HepG2 (cell line): ENCODE data around the gene PRKCZ. TPM values are rescaled to one million over a fixed set of nuclear protein-coding genes. Genes with fewer than 3 reads are reported as not detected.
A peak's percentile ranks its signal among the peaks of the same experiment; 100 is the strongest.

ENCODE experiments used
- CEBPG ChIP-seq: IDR thresholded peaks from 2 replicates; pipeline ENCODE4 v1.6.1; 2016
- FLYWCH1 ChIP-seq: sonication (generic); formaldehyde crosslinking; IDR thresholded peaks from 2 replicates; pipeline ENCODE4 v1.8.1; 2023; ENCODE audit warnings: mild to moderate bottlenecking, missing genetic modification reagents
- KDM5B ChIP-seq: sonication (generic); formaldehyde crosslinking; IDR thresholded peaks from 2 replicates; pipeline ENCODE4 v1.4.0; 2020; ENCODE audit warnings: missing genetic modification reagents, mild to moderate bottlenecking, borderline replicate concordance
- MEF2D ChIP-seq: sonication (generic); formaldehyde crosslinking; IDR thresholded peaks from 2 replicates; pipeline ENCODE4 v1.5.1; 2020; ENCODE audit warnings: mild to moderate bottlenecking, missing genetic modification reagents
- MTA3 ChIP-seq: sonication (generic); formaldehyde crosslinking; IDR thresholded peaks from 2 replicates; pipeline ENCODE4 v1.4.0; 2020; ENCODE audit warnings: missing genetic modification reagents
- SNAI1 ChIP-seq: sonication (generic); formaldehyde crosslinking; IDR thresholded peaks from 2 replicates; pipeline ENCODE4 v1.5.0; 2020; ENCODE audit warnings: mild to moderate bottlenecking, missing genetic modification reagents, borderline replicate concordance
- SP4 ChIP-seq: sonication (generic); formaldehyde crosslinking; IDR thresholded peaks from 2 replicates; pipeline ENCODE4 v1.8.1; 2023; ENCODE audit warnings: mild to moderate bottlenecking, missing genetic modification reagents
- TBL1XR1 ChIP-seq: fragments of 150-350 bp; IDR thresholded peaks from 2 replicates; pipeline ENCODE4 v1.6.1; 2014; ENCODE audit warnings: borderline replicate concordance, low read length; ENCODE audit not compliant: partially characterized antibody
- TOE1 ChIP-seq: sonication (generic); formaldehyde crosslinking; IDR thresholded peaks from 2 replicates; pipeline ENCODE4 v1.4.0; 2020; ENCODE audit warnings: mild to moderate bottlenecking, missing genetic modification reagents
- ZNF136 ChIP-seq: sonication (generic); formaldehyde crosslinking; IDR thresholded peaks from 2 replicates; pipeline ENCODE4 v1.8.1; 2022; ENCODE audit warnings: low read depth, mild to moderate bottlenecking, moderate library complexity, missing genetic modification reagents
- ZNF138 ChIP-seq: sonication (generic); formaldehyde crosslinking; IDR thresholded peaks from 2 replicates; pipeline ENCODE4 v1.5.0; 2020; ENCODE audit warnings: mild to moderate bottlenecking, low read depth, missing genetic modification reagents
- ZNF350 ChIP-seq: sonication (generic); formaldehyde crosslinking; IDR thresholded peaks from 2 replicates; pipeline ENCODE4 v1.4.0; 2020; ENCODE audit warnings: mild to moderate bottlenecking, low read depth, missing genetic modification reagents, borderline replicate concordance
- ZNF75D ChIP-seq: sonication (generic); formaldehyde crosslinking; IDR thresholded peaks from 2 replicates; pipeline ENCODE4 v1.8.1; 2023; ENCODE audit warnings: missing genetic modification reagents, mild to moderate bottlenecking, borderline replicate concordance
- ZNF841 ChIP-seq: sonication (generic); formaldehyde crosslinking; IDR thresholded peaks from 2 replicates; pipeline ENCODE4 v1.8.1; 2023; ENCODE audit warnings: missing genetic modification reagents, borderline replicate concordance
- polyA plus RNA-seq, 8 experiments: library from polyadenylated mRNA; depleted of rRNA in 3 of 8; stranded (reverse) in 7 of 8; unstranded in 1 of 8; fragments of >200 nt; fragmentation: Illumina TruSeq in 4 of 8; extraction: Trizol in 4 of 8; gene quantifications; 2 replicates each; pipeline versions ENCODE4 v1.2.1 to v1.2.3, GENCODE V29; 2011 to 2016; ENCODE audit warnings: low read depth in 4 of 8, missing spikeins in 1 of 8, mixed read lengths in 1 of 8; ENCODE audit not compliant: insufficient read depth in 1 of 8
- total RNA-seq, 5 experiments: library from RNA; depleted of rRNA; stranded (reverse); fragments of >200 nt; fragmentation: Illumina TruSeq; extraction: Trizol; gene quantifications; 2 replicates each; pipeline ENCODE4 v1.2.3, GENCODE V29; 2016; ENCODE audit warnings: low read depth in 1 of 5
- TF ChIP-seq, protein P1 (sequence below): sonication (generic); formaldehyde crosslinking; IDR thresholded peaks from 2 replicates; pipeline ENCODE4 v1.5.0; 2020; ENCODE audit warnings: missing genetic modification reagents
- TF ChIP-seq, protein P2 (sequence below): sonication (generic); formaldehyde crosslinking; IDR thresholded peaks from 2 replicates; pipeline ENCODE4 v1.4.0; 2020; ENCODE audit warnings: low read depth, missing genetic modification reagents
- TF ChIP-seq, protein P3 (sequence below): sonication (generic); formaldehyde crosslinking; IDR thresholded peaks from 2 replicates; pipeline ENCODE4 v1.5.1; 2020; ENCODE audit warnings: mild to moderate bottlenecking, missing genetic modification reagents, moderate library complexity
- TF ChIP-seq, protein P4 (sequence below): sonication (generic); formaldehyde crosslinking; IDR thresholded peaks from 2 replicates; pipeline ENCODE4 v1.4.0; 2020; ENCODE audit warnings: low read depth, mild to moderate bottlenecking, missing genetic modification reagents

The PRKCZ gene
- total and polyA plus RNA-seq, 2 of the 13 experiments (the other 11 are each of a cell fraction or from before 2014, with no cell fraction given) = 34.7 to 85.2 TPM

DNA sequence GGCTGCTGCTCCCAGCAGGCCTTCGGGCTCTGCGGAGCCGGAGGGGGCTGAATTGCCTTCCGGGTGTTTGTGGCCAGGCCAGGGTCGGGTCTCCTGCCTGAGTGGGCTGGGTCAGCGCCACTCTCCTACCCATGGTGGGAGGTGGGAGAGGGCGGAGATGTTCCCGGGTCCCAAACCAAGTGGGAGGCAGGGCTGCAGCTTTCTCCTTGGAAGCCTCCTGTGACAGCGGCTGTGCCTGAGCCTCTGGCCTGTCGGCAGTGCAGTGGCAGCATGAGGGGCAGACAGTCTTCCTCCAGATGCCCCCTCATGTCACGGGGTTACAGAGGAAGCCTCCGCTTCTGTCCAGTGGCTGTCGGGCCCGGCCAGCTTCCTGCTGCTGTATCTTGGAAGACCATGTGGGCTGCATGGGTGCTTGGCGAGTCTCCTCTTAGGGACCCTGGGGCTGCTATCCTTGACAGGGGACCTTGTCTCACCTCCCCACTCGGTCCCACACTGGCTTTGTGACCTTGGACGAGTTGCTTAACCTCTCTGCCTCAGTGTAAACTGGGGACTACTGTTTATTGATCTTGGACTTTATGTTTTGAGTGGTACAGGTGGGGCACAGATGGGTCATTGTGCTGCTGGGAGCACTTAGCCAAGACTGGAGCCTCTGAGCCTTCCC is 182.2 kb downstream of the PRKCZ start (continued):
- TF ChIP-seq CEBPG (CRISPR knock-in tag) (peak; percentile 96), FLYWCH1 (CRISPR knock-in tag) (no peak), ZNF136 (CRISPR knock-in tag) (peak; percentile 29; the same call in 1 of the 2 replicates), SP4 (CRISPR knock-in tag) (peak; percentile 43; the same call in 1 of the 2 replicates), MTA3 (CRISPR knock-in tag) (no peak), ZNF350 (CRISPR knock-in tag) (no peak), KDM5B (CRISPR knock-in tag) (no peak; the same call in 1 of the 2 replicates), ZNF841 (CRISPR knock-in tag) (no peak), TBL1XR1 (no peak), TOE1 (CRISPR knock-in tag) (no peak), MEF2D (CRISPR knock-in tag) (peak; percentile 21; the same call in 1 of the 2 replicates), ZNF75D (CRISPR knock-in tag) (no peak), SNAI1 (CRISPR knock-in tag) (no peak; the same call in 1 of the 2 replicates), ZNF138 (CRISPR knock-in tag) (no peak)
- TF ChIP-seq, protein P1, sequence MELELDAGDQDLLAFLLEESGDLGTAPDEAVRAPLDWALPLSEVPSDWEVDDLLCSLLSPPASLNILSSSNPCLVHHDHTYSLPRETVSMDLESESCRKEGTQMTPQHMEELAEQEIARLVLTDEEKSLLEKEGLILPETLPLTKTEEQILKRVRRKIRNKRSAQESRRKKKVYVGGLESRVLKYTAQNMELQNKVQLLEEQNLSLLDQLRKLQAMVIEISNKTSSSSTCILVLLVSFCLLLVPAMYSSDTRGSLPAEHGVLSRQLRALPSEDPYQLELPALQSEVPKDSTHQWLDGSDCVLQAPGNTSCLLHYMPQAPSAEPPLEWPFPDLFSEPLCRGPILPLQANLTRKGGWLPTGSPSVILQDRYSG (CRISPR knock-in tag) = no peak
- TF ChIP-seq, protein P2, sequence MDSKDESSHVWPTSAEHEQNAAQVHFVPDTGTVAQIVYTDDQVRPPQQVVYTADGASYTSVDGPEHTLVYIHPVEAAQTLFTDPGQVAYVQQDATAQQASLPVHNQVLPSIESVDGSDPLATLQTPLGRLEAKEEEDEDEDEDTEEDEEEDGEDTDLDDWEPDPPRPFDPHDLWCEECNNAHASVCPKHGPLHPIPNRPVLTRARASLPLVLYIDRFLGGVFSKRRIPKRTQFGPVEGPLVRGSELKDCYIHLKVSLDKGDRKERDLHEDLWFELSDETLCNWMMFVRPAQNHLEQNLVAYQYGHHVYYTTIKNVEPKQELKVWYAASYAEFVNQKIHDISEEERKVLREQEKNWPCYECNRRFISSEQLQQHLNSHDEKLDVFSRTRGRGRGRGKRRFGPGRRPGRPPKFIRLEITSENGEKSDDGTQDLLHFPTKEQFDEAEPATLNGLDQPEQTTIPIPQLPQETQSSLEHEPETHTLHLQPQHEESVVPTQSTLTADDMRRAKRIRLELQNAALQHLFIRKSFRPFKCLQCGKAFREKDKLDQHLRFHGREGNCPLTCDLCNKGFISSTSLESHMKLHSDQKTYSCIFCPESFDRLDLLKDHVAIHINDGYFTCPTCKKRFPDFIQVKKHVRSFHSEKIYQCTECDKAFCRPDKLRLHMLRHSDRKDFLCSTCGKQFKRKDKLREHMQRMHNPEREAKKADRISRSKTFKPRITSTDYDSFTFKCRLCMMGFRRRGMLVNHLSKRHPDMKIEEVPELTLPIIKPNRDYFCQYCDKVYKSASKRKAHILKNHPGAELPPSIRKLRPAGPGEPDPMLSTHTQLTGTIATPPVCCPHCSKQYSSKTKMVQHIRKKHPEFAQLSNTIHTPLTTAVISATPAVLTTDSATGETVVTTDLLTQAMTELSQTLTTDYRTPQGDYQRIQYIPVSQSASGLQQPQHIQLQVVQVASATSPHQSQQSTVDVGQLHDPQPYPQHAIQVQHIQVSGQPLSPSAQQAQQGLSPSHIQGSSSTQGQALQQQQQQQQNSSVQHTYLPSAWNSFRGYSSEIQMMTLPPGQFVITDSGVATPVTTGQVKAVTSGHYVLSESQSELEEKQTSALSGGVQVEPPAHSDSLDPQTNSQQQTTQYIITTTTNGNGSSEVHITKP = peak; percentile 67
- TF ChIP-seq, protein P3, sequence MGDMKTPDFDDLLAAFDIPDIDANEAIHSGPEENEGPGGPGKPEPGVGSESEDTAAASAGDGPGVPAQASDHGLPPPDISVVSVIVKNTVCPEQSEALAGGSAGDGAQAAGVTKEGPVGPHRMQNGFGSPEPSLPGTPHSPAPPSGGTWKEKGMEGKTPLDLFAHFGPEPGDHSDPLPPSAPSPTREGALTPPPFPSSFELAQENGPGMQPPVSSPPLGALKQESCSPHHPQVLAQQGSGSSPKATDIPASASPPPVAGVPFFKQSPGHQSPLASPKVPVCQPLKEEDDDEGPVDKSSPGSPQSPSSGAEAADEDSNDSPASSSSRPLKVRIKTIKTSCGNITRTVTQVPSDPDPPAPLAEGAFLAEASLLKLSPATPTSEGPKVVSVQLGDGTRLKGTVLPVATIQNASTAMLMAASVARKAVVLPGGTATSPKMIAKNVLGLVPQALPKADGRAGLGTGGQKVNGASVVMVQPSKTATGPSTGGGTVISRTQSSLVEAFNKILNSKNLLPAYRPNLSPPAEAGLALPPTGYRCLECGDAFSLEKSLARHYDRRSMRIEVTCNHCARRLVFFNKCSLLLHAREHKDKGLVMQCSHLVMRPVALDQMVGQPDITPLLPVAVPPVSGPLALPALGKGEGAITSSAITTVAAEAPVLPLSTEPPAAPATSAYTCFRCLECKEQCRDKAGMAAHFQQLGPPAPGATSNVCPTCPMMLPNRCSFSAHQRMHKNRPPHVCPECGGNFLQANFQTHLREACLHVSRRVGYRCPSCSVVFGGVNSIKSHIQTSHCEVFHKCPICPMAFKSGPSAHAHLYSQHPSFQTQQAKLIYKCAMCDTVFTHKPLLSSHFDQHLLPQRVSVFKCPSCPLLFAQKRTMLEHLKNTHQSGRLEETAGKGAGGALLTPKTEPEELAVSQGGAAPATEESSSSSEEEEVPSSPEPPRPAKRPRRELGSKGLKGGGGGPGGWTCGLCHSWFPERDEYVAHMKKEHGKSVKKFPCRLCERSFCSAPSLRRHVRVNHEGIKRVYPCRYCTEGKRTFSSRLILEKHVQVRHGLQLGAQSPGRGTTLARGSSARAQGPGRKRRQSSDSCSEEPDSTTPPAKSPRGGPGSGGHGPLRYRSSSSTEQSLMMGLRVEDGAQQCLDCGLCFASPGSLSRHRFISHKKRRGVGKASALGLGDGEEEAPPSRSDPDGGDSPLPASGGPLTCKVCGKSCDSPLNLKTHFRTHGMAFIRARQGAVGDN (CRISPR knock-in tag) = peak; percentile 55
- TF ChIP-seq, protein P4, sequence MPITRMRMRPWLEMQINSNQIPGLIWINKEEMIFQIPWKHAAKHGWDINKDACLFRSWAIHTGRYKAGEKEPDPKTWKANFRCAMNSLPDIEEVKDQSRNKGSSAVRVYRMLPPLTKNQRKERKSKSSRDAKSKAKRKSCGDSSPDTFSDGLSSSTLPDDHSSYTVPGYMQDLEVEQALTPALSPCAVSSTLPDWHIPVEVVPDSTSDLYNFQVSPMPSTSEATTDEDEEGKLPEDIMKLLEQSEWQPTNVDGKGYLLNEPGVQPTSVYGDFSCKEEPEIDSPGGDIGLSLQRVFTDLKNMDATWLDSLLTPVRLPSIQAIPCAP (CRISPR knock-in tag) = 0 out of 2 replicates have a peak, but pooled peaks have one; percentile 27
